Right atrium auricular region (tissue), 2 donors: ENCODE measurements around the gene HES2. TPM values are rescaled to one million over a fixed set of nuclear protein-coding genes. Genes with fewer than 3 reads are reported as not detected.
A peak's percentile ranks its signal among the peaks of the same experiment; 100 is the strongest.

Experiments
- DNase-seq: peaks from one replicate; pipeline ENCODE4 v3.0.0-alpha.2; 2019; ENCODE audit warnings: low spot score
- H3K27ac ChIP-seq, 2 donors: fragments of 200-600 bp; sonication (generic); 1 replicate in 1 of 2; 2 replicates in 1 of 2; pipeline ENCODE4 v1.5.1; 2016 to 2019
- H3K27me3 ChIP-seq, 2 donors: fragments of 200-600 bp; sonication (generic); one replicate each; pipeline versions ENCODE4 v1.5.1 to v1.6.0; 2017 to 2019
- H3K36me3 ChIP-seq: fragments of 200-600 bp; sonication (generic); one replicate; pipeline ENCODE4 v1.5.1; 2016
- H3K4me1 ChIP-seq, 2 donors: fragments of 200-600 bp; sonication (generic); one replicate each; pipeline versions ENCODE4 v1.5.1 to v1.6.0; 2017 to 2019
- H3K4me3 ChIP-seq, 2 donors: fragments of 200-600 bp; sonication (generic); 1 replicate in 1 of 2; 2 replicates in 1 of 2; pipeline ENCODE4 v1.5.1; 2017 to 2019; ENCODE audit warnings: mild to moderate bottlenecking in 1 of 2, moderate library complexity in 1 of 2
- H3K9me3 ChIP-seq, 2 donors: fragments of 200-600 bp; sonication (generic); one replicate each; pipeline ENCODE4 v1.5.1; 2019
- total RNA-seq, 2 donors: library from RNA; depleted of rRNA; stranded (reverse); fragments of >200 nt; gene quantifications; one replicate each; pipeline ENCODE4 v1.1.0, GENCODE V29; 2016
- TF ChIP-seq, protein P1 (sequence below), 2 donors: fragments of 200-600 bp; sonication (generic); IDR thresholded peaks; one replicate each; pipeline ENCODE4 v1.5.1; 2019; ENCODE audit warnings: antibody characterized with exemption in 2 of 2

The HES2 gene
- total RNA-seq, 2 donors from 2014 or later, result not detected

DNA sequence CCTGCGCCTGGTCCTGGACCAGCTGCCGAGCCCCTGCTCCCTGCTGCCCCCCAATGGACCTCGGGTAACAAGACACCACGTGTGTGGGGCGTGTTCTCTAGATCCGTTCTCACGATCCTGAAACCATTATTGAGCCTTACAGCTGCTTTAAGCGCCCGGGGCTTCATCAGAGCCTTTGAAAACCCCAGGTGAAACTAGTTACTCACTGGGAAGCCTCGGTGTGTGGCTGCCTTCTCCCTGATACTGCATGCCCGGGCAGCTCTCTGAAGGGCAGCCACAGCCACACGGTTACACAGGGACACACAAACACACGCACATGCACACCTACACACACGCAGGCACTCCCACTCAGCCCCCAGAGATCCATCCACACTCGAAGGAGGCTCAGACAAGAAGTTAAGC is 5.3 kb downstream of the HES2 start:
- H3K4me1 ChIP-seq, result peaks cover 0 to 12% of the 10 kb centered on the region in 2 donors
- TF ChIP-seq, protein P1, sequence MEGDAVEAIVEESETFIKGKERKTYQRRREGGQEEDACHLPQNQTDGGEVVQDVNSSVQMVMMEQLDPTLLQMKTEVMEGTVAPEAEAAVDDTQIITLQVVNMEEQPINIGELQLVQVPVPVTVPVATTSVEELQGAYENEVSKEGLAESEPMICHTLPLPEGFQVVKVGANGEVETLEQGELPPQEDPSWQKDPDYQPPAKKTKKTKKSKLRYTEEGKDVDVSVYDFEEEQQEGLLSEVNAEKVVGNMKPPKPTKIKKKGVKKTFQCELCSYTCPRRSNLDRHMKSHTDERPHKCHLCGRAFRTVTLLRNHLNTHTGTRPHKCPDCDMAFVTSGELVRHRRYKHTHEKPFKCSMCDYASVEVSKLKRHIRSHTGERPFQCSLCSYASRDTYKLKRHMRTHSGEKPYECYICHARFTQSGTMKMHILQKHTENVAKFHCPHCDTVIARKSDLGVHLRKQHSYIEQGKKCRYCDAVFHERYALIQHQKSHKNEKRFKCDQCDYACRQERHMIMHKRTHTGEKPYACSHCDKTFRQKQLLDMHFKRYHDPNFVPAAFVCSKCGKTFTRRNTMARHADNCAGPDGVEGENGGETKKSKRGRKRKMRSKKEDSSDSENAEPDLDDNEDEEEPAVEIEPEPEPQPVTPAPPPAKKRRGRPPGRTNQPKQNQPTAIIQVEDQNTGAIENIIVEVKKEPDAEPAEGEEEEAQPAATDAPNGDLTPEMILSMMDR (IDR thresholded peaks at IDR 0.05), result peak in 1 of 2 donors; percentile 40
- no peak overlapping the region for H3K27ac ChIP-seq
- H3K4me3 ChIP-seq, result no peak overlapping the region
- no peaks in the 10 kb centered on the region for H3K36me3 ChIP-seq
- peaks cover 7 to 26% of the 10 kb centered on the region in 2 donors for H3K27me3 ChIP-seq
- no peaks in the 10 kb centered on the region for H3K9me3 ChIP-seq
- no peak for DNase-seq

DNA sequence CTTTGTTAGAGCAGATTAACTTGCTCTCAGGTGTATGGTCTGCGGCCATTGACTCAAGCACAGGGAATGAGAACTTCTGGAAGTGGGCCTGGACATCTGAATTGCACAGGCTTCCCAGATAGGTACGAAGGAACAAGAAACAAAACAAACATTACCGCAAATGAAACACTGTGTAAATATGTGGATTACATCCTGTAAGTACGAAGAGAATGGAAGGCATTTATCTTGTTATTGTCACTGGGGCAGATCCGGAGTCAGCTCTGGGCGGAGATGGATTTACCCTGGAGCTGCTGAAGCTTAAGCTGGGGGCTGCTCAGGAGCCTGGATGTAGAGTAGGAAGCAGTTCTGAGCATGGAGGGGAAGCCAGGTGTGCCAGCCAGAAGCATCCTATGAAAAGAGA is 6.8 kb downstream of the HES2 start:
- TF ChIP-seq, protein P1 (IDR thresholded peaks at IDR 0.05), result no peak
- H3K9me3 ChIP-seq, result no peaks in the 10 kb centered on the region
- no peak overlapping the region for H3K4me3 ChIP-seq
- no peak for DNase-seq
- H3K27ac ChIP-seq, result no peak overlapping the region
- peaks cover 0 to 10% of the 10 kb centered on the region in 2 donors for H3K27me3 ChIP-seq
- H3K36me3 ChIP-seq, result no peaks in the 10 kb centered on the region
- peaks cover 0 to 3% of the 10 kb centered on the region in 2 donors for H3K4me1 ChIP-seq

DNA sequence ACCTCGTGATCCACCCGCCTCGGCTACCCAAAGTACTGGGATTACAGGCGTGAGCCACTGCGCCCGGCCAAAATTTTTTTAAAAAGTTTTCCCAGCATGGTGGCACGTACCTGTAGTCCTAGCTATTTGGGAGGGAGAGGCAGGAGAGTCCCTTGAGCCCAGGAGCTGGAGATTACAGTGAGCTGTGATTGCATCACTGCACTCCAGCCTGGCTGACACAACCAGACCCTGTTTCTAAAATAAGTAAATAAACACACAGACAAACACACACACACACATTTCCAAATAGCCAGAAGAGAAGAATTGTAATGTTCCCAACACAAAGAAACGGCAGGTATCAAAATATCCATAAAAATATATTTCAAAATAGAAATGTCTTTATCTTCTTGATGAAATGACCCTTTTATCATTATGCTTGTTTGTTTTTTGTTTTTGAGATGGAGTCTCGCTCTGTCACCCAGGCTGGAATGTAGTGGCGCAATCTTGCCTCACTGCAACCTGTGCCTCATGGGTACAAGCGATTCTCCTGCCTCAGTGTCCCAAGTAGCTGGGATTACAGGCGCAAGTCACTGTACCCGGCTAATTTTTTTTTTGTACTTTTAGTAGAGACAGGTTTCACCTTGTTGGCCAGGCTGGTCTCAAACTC is 9.3 kb downstream of the HES2 start:
- no peaks in the 10 kb centered on the region for H3K9me3 ChIP-seq
- H3K27ac ChIP-seq, result no peak overlapping the region
- peaks cover 0 to 3% of the 10 kb centered on the region in 2 donors for H3K4me1 ChIP-seq
- H3K36me3 ChIP-seq, result no peaks in the 10 kb centered on the region
- H3K27me3 ChIP-seq, result peaks cover 0 to 6% of the 10 kb centered on the region in 2 donors
- DNase-seq, result no peak
- H3K4me3 ChIP-seq, result no peak overlapping the region
- TF ChIP-seq, protein P1 (IDR thresholded peaks at IDR 0.05), result no peak

DNA sequence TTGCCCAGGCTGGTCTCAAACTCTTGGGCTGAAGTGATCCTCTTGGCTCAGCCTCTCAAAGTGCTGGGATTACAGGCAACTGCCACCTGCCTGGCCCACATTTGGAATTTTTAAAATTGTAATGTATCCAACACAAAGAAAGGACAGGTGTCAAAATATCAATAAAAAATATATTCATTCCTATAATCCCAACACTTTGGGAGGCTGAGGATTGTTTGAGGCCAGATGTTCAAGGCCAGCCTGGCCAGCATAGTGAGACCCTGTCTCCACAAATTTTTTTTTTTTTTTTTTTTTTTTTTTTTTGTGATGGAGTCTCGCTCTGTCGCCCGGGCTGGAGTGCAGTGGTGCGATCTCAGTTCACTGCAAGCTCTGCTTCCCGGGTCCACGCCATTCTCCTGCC is 10.0 kb downstream of the HES2 start:
- Histone ChIP-seq H3K27me3 (peaks cover 0 to 4% of the 10 kb centered on the region in 2 donors), H3K4me1 (peaks cover 0 to 3% of the 10 kb centered on the region in 2 donors), H3K36me3 (no peaks in the 10 kb centered on the region), H3K9me3 (no peaks in the 10 kb centered on the region), H3K27ac (no peak overlapping the region), H3K4me3 (no peak overlapping the region)
- TF ChIP-seq, protein P1 (IDR thresholded peaks at IDR 0.05), result no peak
- no peak for DNase-seq

DNA sequence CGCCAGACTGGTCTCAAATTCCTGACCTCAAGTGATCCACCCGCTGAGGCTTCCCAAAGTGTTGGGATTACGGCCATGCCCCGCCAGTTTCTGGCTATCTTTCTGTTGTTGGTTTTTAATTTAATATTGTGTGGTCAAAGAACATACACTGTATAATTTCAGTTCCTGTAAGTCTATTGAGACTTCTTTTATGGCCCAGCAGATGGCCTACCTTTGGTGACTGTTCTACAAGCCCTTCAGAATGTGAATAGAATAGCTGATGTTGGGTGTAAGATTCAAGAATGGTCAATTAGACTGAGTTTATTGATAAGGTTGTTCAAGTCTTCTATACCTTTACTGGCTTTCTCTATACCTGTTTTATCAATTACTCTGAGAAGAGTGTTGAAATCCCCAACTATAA is 10.7 kb downstream of the HES2 start:
- TF ChIP-seq, protein P1 (IDR thresholded peaks at IDR 0.05), result no peak
- H3K4me3 ChIP-seq, result no peak overlapping the region
- H3K27me3 ChIP-seq, result no peaks in the 10 kb centered on the region
- no peak overlapping the region for H3K27ac ChIP-seq
- H3K9me3 ChIP-seq, result no peaks in the 10 kb centered on the region
- H3K4me1 ChIP-seq, result no peaks in the 10 kb centered on the region
- no peaks in the 10 kb centered on the region for H3K36me3 ChIP-seq
- no peak for DNase-seq

DNA sequence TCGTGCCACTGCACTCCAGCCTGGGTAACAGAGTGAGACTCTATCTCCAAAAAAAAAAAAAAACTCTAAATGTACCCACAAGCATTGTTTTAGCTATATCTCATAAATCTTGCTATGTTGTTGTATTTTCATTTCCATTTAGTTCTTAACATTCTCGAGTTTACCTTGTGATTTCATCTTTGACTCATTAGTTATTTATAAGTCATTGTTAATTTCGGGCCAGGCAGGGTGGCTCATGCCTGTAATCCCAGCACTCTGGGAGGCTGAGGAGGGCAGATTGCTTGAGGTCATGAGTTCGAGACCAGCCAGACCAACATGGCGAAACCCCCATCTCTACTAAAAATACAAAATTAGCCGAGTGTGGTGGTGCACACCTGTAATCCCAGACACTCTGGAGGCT is 11.7 kb downstream of the HES2 start:
- Histone ChIP-seq H3K4me1 (no peaks in the 10 kb centered on the region), H3K9me3 (no peaks in the 10 kb centered on the region), H3K27ac (no peak overlapping the region), H3K27me3 (no peaks in the 10 kb centered on the region), H3K36me3 (no peaks in the 10 kb centered on the region), H3K4me3 (no peak overlapping the region)
- TF ChIP-seq, protein P1 (IDR thresholded peaks at IDR 0.05), result no peak
- DNase-seq, result no peak
